Endometrial microvascular endothelial cells (primary cell): ENCODE data around the gene GMPPA. TPM values are rescaled to one million over a fixed set of nuclear protein-coding genes. Genes with fewer than 3 reads are reported as not detected.

Experiments used
- in situ Hi-C: cut with HindIII; loops from 2 replicates; pipeline ENCODE4 v1.10.0; 2017; ENCODE audit warnings: low sequenced_read_pairs, low pct_unique_long_range_greater_than_20kb; ENCODE audit errors: inconsistent ontology term
- total RNA-seq: library from RNA; depleted of rRNA; stranded (reverse); fragments of >200 nt; gene quantifications from one replicate; pipeline ENCODE4 v1.2.3, GENCODE V29; 2015; ENCODE audit errors: inconsistent ontology term

The GMPPA gene
- total RNA-seq, 1 donor from 2014 or later = 32.0 TPM

- in situ Hi-C loops = no loop called here
Measured at GRCh38 chr2:219482674-219483405, 15.9 kb upstream of the GMPPA start.

GRCh38 chr2:219483451-219484342 lies 15.0 kb upstream of the GMPPA start:
- in situ Hi-C loops = no loop called here

- in situ Hi-C loops = no loop called here
Measured at GRCh38 chr2:219484343-219485200, 14.1 kb upstream of the GMPPA start.

GRCh38 chr2:219485201-219485580 lies 13.5 kb upstream of the GMPPA start:
- in situ Hi-C loops = no loop called here

DNA sequence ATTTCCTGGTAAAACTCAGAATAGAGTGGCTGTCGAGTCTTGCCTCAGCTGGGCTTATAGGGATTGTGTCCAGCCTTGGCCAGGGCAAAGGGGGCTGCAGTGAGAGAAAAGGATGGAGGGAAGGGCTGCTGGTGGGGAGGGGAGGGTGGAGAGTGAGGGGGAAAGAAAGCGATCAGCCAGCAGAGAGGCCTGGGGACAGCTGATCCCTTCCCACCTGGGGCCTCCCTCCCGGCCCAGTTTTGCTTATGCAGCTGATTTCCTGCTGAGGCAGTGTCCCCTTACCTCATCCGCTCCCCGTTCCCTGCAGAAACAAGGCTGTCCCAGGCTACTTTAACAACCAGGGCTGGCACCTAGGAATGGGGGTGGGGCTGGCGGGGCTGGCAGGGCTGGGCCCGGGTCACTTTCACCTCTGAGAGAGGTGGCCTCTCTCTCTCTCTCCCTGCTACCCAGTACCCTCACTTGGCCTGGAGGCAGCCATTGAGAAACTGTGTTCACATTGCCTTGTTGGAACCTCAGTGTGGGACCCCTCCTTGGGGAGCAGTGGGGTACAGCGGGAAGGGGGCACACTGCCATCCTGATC lies 12.2 kb upstream of the GMPPA start:
- in situ Hi-C loops = no loop called here

DNA sequence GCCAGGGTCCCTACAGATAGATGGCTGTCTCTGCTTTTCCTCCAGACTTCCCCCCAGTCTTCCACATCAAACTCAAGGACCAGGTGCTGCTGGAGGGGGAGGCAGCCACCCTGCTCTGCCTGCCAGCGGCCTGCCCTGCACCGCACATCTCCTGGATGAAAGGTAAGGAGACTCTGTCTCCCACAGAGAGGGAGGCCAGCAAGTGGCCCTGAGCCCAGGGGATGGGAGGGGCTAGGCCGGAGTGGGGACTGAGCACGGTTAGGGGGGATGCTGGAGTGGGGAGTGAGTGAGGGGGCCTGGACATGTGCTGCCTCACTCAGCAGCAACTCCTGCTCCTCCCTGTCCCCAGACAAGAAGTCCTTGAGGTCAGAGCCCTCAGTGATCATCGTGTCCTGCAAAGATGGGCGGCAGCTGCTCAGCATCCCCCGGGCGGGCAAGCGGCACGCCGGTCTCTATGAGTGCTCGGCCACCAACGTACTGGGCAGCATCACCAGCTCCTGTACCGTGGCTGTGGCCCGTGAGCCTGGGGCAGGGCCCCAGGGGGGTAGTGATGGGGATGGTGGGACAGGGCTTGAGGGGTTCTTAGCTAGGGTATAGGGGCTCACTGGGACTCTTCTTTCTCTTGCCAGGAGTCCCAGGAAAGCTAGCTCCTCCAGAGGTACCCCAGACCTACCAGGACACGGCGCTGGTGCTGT lies 10.4 kb upstream of the GMPPA start:
- in situ Hi-C loops = no loop called here

- in situ Hi-C loops = no loop called here
Measured at GRCh38 chr2:219488844-219489194, 9.9 kb upstream of the GMPPA start.

DNA sequence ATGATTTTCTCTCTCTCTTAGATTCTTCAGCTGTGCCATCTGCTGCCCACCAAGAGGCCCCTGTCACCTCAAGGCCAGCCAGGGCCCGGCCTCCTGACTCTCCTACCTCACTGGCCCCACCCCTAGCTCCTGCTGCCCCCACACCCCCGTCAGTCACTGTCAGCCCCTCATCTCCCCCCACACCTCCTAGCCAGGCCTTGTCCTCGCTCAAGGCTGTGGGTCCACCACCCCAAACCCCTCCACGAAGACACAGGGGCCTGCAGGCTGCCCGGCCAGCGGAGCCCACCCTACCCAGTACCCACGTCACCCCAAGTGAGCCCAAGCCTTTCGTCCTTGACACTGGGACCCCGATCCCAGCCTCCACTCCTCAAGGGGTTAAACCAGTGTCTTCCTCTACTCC lies 9.4 kb upstream of the GMPPA start:
- in situ Hi-C loops = no loop called here

DNA sequence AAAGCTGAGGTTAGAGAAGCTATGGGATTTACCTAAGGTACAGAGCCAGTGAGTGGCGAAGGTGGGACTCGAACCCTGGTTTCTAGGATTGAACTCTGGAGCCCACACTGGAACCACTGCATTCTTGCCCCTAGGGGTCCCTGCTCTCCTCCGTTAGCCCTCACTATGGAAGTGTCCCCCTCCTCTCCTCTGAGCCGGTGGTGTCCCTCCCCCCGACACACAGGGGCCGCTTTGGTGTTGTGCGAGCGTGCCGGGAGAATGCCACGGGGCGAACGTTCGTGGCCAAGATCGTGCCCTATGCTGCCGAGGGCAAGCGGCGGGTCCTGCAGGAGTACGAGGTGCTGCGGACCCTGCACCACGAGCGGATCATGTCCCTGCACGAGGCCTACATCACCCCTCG lies 8.5 kb upstream of the GMPPA start:
- in situ Hi-C loops = no loop called here

DNA sequence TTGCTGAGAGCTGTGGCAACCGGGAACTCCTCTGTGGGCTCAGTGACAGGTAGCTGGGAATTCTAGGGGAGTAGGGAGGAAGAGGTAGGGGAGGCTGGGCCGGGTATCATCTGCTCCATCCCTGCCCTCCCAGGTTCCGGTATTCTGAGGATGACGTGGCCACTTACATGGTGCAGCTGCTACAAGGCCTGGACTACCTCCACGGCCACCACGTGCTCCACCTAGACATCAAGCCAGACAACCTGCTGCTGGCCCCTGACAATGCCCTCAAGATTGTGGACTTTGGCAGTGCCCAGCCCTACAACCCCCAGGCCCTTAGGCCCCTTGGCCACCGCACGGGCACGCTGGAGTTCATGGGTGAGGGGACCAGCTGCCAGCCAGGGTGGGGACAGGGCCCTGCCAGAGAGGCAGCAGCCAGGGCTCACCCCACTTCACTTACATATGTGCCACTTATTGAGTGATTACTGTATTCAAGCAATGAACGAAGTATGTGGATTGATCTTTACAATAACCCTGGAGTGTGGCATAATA lies 8.0 kb upstream of the GMPPA start:
- in situ Hi-C loops = no loop called here

DNA sequence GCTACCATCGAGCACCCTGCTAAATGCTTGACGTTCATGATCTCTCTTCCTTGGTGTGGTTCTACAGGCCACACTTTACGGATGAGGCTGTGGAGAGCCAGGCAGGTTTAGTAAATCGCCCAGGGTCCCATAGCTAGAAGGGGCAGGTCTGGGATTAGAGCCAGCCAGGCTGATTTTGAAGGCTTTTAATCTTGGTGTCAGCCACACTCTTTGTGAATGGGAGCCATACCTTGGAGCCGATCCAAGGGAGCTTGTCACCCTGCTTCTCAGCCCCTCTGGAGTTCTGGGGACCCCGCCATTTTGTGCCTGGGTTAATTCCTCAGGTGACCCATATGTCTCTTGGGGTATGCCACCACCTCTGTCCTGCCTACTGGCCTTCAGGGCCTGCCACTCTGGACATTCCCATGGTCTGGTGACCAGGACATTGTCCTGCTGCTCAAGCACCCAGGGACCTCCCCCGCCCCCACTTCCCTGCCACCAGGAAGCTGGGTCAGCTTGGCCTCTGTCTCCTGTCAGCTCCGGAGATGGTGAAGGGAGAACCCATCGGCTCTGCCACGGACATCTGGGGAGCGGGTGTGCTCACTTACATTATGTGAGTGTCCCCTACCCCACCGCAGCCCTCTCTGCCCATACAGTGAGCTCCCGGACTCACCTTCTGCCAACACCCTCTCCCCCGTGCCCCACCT lies 7.3 kb upstream of the GMPPA start:
- in situ Hi-C loops = no loop called here

DNA sequence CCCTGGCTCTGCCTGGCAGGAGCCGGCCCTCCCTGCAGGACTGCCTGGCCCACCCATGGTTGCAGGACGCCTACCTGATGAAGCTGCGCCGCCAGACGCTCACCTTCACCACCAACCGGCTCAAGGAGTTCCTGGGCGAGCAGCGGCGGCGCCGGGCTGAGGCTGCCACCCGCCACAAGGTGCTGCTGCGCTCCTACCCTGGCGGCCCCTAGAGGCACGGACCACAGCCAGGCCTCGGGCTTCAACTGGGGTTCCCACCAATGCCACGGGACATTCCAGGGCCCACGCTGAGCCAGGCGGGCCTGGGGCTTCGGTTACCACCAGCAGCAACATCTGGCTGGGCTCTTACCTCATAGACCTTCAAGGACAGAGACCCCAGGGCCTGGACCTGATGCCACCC lies 6.1 kb upstream of the GMPPA start:
- in situ Hi-C loops = no loop called here

DNA sequence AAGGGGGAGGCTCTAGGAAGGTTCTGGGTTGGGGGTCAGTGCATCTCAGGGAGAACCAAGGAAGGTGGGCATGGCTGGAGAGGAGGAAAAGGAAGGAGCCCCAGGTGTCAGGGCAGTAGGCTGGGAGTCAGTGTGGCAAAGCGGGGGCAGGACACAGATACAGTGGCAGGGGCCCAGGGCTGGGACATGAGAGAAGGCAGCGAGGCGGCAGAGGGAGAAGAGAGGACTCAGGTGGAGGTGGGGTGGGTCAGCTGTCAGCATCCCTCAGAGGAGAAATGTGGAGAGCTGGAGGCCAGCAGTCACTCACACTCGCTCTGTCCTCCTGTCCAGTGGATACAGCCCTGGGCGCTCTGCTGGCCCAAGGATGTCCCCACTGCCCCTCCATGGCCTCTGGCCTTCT lies 5.6 kb upstream of the GMPPA start:
- in situ Hi-C loops = no loop called here

DNA sequence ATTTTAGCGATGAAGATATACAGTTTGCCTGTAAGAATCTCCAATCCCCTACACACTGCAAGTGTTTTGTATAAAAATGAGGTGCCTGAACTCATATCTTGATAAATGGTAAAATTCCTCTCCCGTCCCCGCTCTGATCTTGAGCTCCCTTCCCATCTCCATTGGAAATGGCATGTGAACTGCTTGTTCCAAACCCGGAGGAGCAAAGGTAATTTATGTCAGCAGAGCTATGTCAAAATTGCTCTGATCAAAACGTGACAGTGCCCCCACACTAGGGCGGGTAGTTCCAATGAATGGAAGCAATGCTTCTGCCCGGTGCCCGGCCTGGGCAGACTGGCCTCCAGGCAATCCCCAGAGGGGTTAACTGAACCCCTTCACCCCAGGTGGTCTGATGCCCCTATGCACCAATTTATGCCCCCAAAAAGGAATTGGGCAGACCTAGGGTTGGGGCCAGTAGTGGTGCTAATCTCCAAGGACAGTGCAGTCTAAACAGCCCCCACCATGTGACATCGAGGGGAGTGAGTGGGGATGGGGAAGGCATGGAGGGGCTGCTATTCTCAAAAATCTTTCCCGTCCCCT lies 3.6 kb upstream of the GMPPA start:
- in situ Hi-C loops = no loop called here

- in situ Hi-C loops = no loop called here
Measured at GRCh38 chr2:219495531-219496122, 3.1 kb upstream of the GMPPA start.

- in situ Hi-C loops = no loop called here
Measured at GRCh38 chr2:219496247-219496824, 2.4 kb upstream of the GMPPA start.
